HCT116 (cell line): ENCODE results near the gene EEF1B2. TPM values are rescaled to one million over a fixed set of nuclear protein-coding genes. Genes with fewer than 3 reads are reported as not detected.

Experiments
- ATAC-seq: fragments of 200-7000 bp; cut with Tn5 transposase; 2 replicates; pipeline ENCODE4 v1.9.1; 2020; ENCODE audit warnings: mild to moderate bottlenecking, moderate library complexity
- BruUV-seq: library from RNA; stranded (reverse); fragments of 400-500 nt; replicated peaks from 2 replicates; lab custom pipeline; 2021; lab: Mats Ljungman, UMichigan
- CTCF ChIA-PET: fragments of 300-600 bp; sonication (Branson Sonifier 250); formaldehyde crosslinking; loops from one replicate; lab custom pipeline; 2021; ENCODE audit warnings: antibody characterized with exemption; lab: Charles Lee
- POLR2A ChIA-PET: fragments of 300-600, 350-600 bp; sonication (Branson Sonifier 250); formaldehyde crosslinking; loops from one replicate; lab custom pipeline; 2021; ENCODE audit warnings: antibody characterized with exemption; lab: Charles Lee
- RAD21 ChIA-PET, 2 experiments: fragments of 300-600 bp; sonication (Branson Sonifier 250); formaldehyde crosslinking; loops; one replicate each; lab custom pipeline; 2023; ENCODE audit warnings: low total read pairs in 2 of 2; ENCODE audit not compliant: uncharacterized antibody in 2 of 2, unreplicated experiment in 2 of 2, low non-redundant PET in 1 of 2; lab: Charles Lee
- DNase-seq: peaks from one replicate; pipeline ENCODE4 v3.0.0-alpha.2; 2010; ENCODE audit warnings: low read depth, low spot score
- H2AFZ ChIP-seq: fragments of 200-600 bp; shearing (Covaris generic), sonication (generic); 2 replicates; pipeline ENCODE4 v1.6.1; 2017; ENCODE audit warnings: low read depth, mixed run types, mixed read lengths, antibody characterized with exemption, low read length; ENCODE audit not compliant: poor library complexity, severe bottlenecking
- H3K27ac ChIP-seq: 2 replicates; pipeline ENCODE4 v1.5.1; 2012; ENCODE audit warnings: low read depth, low read length
- H3K27me3 ChIP-seq: fragments of 200-600 bp; sonication (generic); 2 replicates; pipeline ENCODE4 v1.6.1; 2016; ENCODE audit warnings: mixed run types, low read length, mixed read lengths; ENCODE audit not compliant: insufficient read depth
- H3K36me3 ChIP-seq, 2 experiments: fragments of 200-500 bp in 1 of 2; fragments of 200-600 bp in 1 of 2; sonication (Bioruptor generic) in 1 of 2; sonication (generic) in 1 of 2; 2 replicates each; pipeline versions ENCODE4 v1.5.1 to v1.6.1; 2014 to 2016; ENCODE audit warnings: low read length in 2 of 2, inconsistent platforms in 1 of 2, mixed read lengths in 1 of 2, mixed run types in 1 of 2; ENCODE audit not compliant: insufficient read depth in 2 of 2, control insufficient read depth in 1 of 2
- H3K4me1 ChIP-seq, 2 experiments: fragments of 200-600 bp in 1 of 2; sonication (generic) in 1 of 2; 2 replicates each; pipeline versions ENCODE4 v1.5.1 to v1.6.1; 2012 to 2017; ENCODE audit warnings: low read length in 2 of 2, inconsistent platforms in 1 of 2, mild to moderate bottlenecking in 1 of 2, mixed read lengths in 1 of 2, mixed run types in 1 of 2, moderate library complexity in 1 of 2; ENCODE audit not compliant: insufficient read depth in 2 of 2, control insufficient read depth in 1 of 2
- H3K4me2 ChIP-seq: fragments of 200-600 bp; sonication (generic); 2 replicates; pipeline ENCODE4 v1.6.1; 2017; ENCODE audit warnings: mixed run types, low read length, mixed read lengths
- H3K4me3 ChIP-seq, 2 experiments: fragments of 200-600 bp in 1 of 2; sonication (generic) in 1 of 2; replicated peaks in 1 of 2; 2 replicates each; pipeline ENCODE4 v1.5.1; 2011 to 2016; ENCODE audit warnings: low read length in 2 of 2, control low read depth in 1 of 2, low read depth in 1 of 2, mild to moderate bottlenecking in 1 of 2, mixed read lengths in 1 of 2, mixed run types in 1 of 2
- H3K79me2 ChIP-seq: fragments of 200-600 bp; sonication (generic); 2 replicates; pipeline ENCODE4 v1.6.1; 2017; ENCODE audit warnings: mild to moderate bottlenecking, mixed run types, low read length, moderate library complexity, mixed read lengths; ENCODE audit not compliant: insufficient read depth
- H3K9ac ChIP-seq: fragments of 200-600 bp; sonication (generic); 2 replicates; pipeline ENCODE4 v1.6.1; 2016; ENCODE audit warnings: low read length, mixed read lengths
- H3K9me2 ChIP-seq: fragments of 200-600 bp; sonication (generic), shearing (Covaris generic); 2 replicates; pipeline ENCODE4 v1.6.1; 2017; ENCODE audit warnings: mixed run types, mild to moderate bottlenecking, moderate library complexity; ENCODE audit not compliant: insufficient read depth
- H3K9me3 ChIP-seq, 2 experiments: fragments of 200-500 bp in 1 of 2; fragments of 200-600 bp in 1 of 2; sonication (Bioruptor generic) in 1 of 2; sonication (generic) in 1 of 2; 2 replicates each; pipeline ENCODE4 v1.6.1; 2014 to 2017; ENCODE audit warnings: low read length in 2 of 2, mixed read lengths in 2 of 2, inconsistent platforms in 1 of 2, low read depth in 1 of 2, mild to moderate bottlenecking in 1 of 2, mixed run types in 1 of 2, moderate library complexity in 1 of 2; ENCODE audit not compliant: control insufficient read depth in 1 of 2, insufficient read depth in 1 of 2
- H4K20me1 ChIP-seq: fragments of 200-600 bp; sonication (generic), shearing (Covaris generic); 2 replicates; pipeline ENCODE4 v1.6.1; 2017; ENCODE audit warnings: mixed run types, mild to moderate bottlenecking, moderate library complexity; ENCODE audit not compliant: insufficient read depth
- CBX3 ChIP-seq: IDR thresholded peaks from 2 replicates; pipeline ENCODE4 v1.6.1; 2012; ENCODE audit warnings: low read depth
- EGR1 ChIP-seq: IDR thresholded peaks from 2 replicates; pipeline ENCODE4 v1.6.1; 2012; ENCODE audit warnings: low read depth
- ELF1 ChIP-seq: IDR thresholded peaks from 2 replicates; pipeline ENCODE4 v1.6.1; 2012; ENCODE audit warnings: low read depth, borderline replicate concordance
- EZH2 ChIP-seq: fragments of 200-600 bp; sonication (generic); IDR thresholded peaks from 2 replicates; pipeline ENCODE4 v1.6.1; 2017; ENCODE audit warnings: antibody characterized with exemption, mixed run types
- EZH2phosphoT487 ChIP-seq: fragments of 200-600 bp; IDR thresholded peaks from 2 replicates; pipeline ENCODE4 v1.6.1; 2018; ENCODE audit warnings: antibody characterized with exemption, borderline replicate concordance
- JUND ChIP-seq: IDR thresholded peaks from 2 replicates; pipeline ENCODE4 v1.6.1; 2012
- POLR2A ChIP-seq: IDR thresholded peaks from 2 replicates; pipeline ENCODE4 v1.7.0; 2011; ENCODE audit warnings: borderline replicate concordance; ENCODE audit not compliant: insufficient read depth, insufficient read length; ENCODE audit errors: extremely low read depth
- POLR2AphosphoS5 ChIP-seq: IDR thresholded peaks from 2 replicates; pipeline ENCODE4 v1.6.1; 2011; ENCODE audit warnings: mild to moderate bottlenecking, low read depth, low read length, moderate library complexity
- SIN3A ChIP-seq: IDR thresholded peaks from 2 replicates; pipeline ENCODE4 v1.6.1; 2012; ENCODE audit warnings: low read depth
- SP1 ChIP-seq: IDR thresholded peaks from 2 replicates; pipeline ENCODE4 v1.6.1; 2012; ENCODE audit warnings: low read depth
- SRF ChIP-seq: IDR thresholded peaks from 2 replicates; pipeline ENCODE4 v1.6.1; 2012; ENCODE audit warnings: low read depth
- TCF7L2 ChIP-seq: IDR thresholded peaks from 2 replicates; pipeline ENCODE4 v1.7.0; 2011; ENCODE audit warnings: borderline replicate concordance, inconsistent platforms; ENCODE audit not compliant: insufficient read depth, insufficient read length; ENCODE audit errors: extremely low read depth
- YY1 ChIP-seq: IDR thresholded peaks from 2 replicates; pipeline ENCODE4 v1.6.1; 2011; ENCODE audit warnings: low read length, low read depth, moderate library complexity, mild to moderate bottlenecking; ENCODE audit not compliant: insufficient replicate concordance; ENCODE audit errors: extremely low read depth
- ZFX ChIP-seq: fragments of 450-650 bp; IDR thresholded peaks from 2 replicates; pipeline ENCODE4 v1.6.1; 2017
- ZNF274 ChIP-seq: fragments of 200-500 bp; sonication (Bioruptor generic); IDR thresholded peaks from 2 replicates; pipeline ENCODE4 v1.6.1; 2014; ENCODE audit warnings: mild to moderate bottlenecking, low read depth, low read length, inconsistent platforms
- intact Hi-C: fragments of 100-400 bp; cut with micrococcal nuclease; formaldehyde crosslinking; loops from 2 replicates; pipeline ENCODE4 v1.10.0; 2022
- total RNA-seq: library from RNA; stranded (reverse); gene quantifications from one replicate; pipeline ENCODE4 v1.2.1, GENCODE V29; 2021; ENCODE audit not compliant: unreplicated experiment
- TF ChIP-seq, protein P1 (sequence below): IDR thresholded peaks from 2 replicates; pipeline ENCODE4 v1.6.1; 2011; ENCODE audit warnings: mild to moderate bottlenecking, low read length, moderate library complexity; ENCODE audit not compliant: insufficient replicate concordance; ENCODE audit errors: extremely low read depth
- TF ChIP-seq, protein P2 (sequence below): IDR thresholded peaks from 2 replicates; pipeline ENCODE4 v1.6.1; 2012
- TF ChIP-seq, protein P3 (sequence below): IDR thresholded peaks from 2 replicates; pipeline ENCODE4 v1.6.1; 2012; ENCODE audit warnings: low read depth

Gene EEF1B2
- total RNA-seq, 1 experiment from 2014 or later = 985 TPM

DNA sequence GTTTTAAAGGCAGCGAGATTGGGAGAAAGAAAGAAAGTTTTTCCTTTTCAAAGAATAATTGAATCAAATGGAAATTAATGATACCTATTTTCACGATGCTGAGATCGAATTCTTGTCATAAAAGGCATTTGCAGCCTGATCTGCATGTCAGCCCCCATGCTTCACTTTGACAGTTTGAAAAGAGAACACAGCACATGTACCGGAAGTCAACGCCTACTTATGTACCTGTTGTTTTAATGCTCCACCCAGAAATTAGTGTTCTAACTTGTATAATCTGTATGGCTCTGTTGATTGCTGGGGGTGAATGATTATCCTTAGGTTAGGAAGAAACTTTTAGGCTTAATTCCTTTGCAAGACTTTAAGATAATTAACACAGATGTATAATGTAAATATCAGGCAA is 31.0 kb downstream of the EEF1B2 start:
- no peak for ATAC-seq

More for the DNA sequence above, 31.0 kb downstream of the EEF1B2 start:
- Histone ChIP-seq H2AFZ (no peak overlapping the region), H3K36me3 (no peaks in the 10 kb centered on the region), H3K9me2 (no peaks in the 10 kb centered on the region), H4K20me1 (no peaks in the 10 kb centered on the region), H3K4me2 (no peak overlapping the region), H3K79me2 (no peaks in the 10 kb centered on the region), H3K9me3 (no peaks in the 10 kb centered on the region), H3K27me3 (no peaks in the 10 kb centered on the region), H3K4me3 (no peak overlapping the region), H3K9ac (no peak overlapping the region), H3K4me1 (no peaks in the 10 kb centered on the region), H3K27ac (no peak overlapping the region)
- TF ChIP-seq EZH2phosphoT487 (no peak), POLR2A (no peak), JUND (no peak), ZFX (no peak), TCF7L2 (no peak), YY1 (no peak), SIN3A (no peak), SRF (no peak), EZH2 (no peak), POLR2AphosphoS5 (no peak), SP1 (no peak), ZNF274 (no peak), CBX3 (no peak), ELF1 (no peak), EGR1 (no peak)
- TF ChIP-seq, protein P1, sequence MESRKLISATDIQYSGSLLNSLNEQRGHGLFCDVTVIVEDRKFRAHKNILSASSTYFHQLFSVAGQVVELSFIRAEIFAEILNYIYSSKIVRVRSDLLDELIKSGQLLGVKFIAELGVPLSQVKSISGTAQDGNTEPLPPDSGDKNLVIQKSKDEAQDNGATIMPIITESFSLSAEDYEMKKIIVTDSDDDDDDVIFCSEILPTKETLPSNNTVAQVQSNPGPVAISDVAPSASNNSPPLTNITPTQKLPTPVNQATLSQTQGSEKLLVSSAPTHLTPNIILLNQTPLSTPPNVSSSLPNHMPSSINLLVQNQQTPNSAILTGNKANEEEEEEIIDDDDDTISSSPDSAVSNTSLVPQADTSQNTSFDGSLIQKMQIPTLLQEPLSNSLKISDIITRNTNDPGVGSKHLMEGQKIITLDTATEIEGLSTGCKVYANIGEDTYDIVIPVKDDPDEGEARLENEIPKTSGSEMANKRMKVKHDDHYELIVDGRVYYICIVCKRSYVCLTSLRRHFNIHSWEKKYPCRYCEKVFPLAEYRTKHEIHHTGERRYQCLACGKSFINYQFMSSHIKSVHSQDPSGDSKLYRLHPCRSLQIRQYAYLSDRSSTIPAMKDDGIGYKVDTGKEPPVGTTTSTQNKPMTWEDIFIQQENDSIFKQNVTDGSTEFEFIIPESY = no peak
- TF ChIP-seq, protein P2, sequence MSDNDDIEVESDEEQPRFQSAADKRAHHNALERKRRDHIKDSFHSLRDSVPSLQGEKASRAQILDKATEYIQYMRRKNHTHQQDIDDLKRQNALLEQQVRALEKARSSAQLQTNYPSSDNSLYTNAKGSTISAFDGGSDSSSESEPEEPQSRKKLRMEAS = no peak
- TF ChIP-seq, protein P3, sequence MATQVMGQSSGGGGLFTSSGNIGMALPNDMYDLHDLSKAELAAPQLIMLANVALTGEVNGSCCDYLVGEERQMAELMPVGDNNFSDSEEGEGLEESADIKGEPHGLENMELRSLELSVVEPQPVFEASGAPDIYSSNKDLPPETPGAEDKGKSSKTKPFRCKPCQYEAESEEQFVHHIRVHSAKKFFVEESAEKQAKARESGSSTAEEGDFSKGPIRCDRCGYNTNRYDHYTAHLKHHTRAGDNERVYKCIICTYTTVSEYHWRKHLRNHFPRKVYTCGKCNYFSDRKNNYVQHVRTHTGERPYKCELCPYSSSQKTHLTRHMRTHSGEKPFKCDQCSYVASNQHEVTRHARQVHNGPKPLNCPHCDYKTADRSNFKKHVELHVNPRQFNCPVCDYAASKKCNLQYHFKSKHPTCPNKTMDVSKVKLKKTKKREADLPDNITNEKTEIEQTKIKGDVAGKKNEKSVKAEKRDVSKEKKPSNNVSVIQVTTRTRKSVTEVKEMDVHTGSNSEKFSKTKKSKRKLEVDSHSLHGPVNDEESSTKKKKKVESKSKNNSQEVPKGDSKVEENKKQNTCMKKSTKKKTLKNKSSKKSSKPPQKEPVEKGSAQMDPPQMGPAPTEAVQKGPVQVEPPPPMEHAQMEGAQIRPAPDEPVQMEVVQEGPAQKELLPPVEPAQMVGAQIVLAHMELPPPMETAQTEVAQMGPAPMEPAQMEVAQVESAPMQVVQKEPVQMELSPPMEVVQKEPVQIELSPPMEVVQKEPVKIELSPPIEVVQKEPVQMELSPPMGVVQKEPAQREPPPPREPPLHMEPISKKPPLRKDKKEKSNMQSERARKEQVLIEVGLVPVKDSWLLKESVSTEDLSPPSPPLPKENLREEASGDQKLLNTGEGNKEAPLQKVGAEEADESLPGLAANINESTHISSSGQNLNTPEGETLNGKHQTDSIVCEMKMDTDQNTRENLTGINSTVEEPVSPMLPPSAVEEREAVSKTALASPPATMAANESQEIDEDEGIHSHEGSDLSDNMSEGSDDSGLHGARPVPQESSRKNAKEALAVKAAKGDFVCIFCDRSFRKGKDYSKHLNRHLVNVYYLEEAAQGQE = no peak
- no peak for DNase-seq
- POLR2A ChIA-PET = no interaction called here
- CTCF ChIA-PET = no interaction called here
- BruUV-seq = no TSS peak
- RAD21 ChIA-PET = no interaction called here
- intact Hi-C loops = no loop called here
